Colon (tissue), 2 donors: ENCODE data around the gene KREMEN2.

Experiments used
- FAIRE-seq: peaks from 2 replicates; lab custom pipeline; 2012; peaks lifted over from hg19 to GRCh38; lab: Jason Lieb, UNC
- donor health status: control.
- donor health status: control.

The KREMEN2 gene

DNA sequence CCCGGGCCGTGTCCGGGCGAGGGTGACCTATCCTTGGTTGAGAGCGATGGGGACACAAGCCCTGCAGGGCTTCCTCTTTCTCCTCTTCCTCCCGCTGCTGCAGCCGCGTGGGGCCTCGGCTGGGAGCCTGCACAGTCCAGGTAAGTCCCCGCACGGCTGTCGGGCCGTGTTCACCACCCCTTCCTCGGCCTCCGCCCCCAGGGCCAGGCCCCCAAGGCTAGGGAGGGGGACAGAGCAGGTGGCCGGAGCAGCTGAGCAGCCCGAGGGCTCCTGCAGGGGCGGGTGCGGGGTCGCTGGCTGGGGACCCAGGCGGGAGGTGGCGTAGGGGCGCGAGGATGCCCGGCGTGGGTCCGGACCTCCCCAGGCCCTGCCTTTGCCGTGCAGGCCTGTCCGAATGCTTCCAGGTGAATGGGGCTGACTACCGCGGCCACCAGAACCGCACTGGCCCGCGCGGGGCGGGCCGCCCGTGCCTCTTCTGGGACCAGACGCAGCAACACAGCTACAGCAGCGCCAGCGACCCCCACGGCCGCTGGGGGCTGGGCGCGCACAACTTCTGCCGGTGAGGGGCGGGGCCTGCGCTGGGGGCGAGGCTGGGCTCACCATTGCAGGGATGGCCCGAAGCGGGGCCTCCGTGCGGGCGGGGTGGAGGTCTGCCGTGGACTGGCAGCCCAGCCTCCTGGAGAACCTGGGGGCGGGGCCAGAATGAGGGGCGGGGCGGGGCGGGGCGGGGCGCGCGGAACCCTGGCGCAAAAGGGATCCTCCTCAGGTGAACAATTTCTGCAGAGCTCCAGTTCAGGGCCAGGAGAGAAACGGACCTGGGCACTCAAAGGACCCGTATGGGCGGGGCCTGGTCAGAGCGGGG, 631 bp downstream of the KREMEN2 start:
- FAIRE-seq: no peak

DNA sequence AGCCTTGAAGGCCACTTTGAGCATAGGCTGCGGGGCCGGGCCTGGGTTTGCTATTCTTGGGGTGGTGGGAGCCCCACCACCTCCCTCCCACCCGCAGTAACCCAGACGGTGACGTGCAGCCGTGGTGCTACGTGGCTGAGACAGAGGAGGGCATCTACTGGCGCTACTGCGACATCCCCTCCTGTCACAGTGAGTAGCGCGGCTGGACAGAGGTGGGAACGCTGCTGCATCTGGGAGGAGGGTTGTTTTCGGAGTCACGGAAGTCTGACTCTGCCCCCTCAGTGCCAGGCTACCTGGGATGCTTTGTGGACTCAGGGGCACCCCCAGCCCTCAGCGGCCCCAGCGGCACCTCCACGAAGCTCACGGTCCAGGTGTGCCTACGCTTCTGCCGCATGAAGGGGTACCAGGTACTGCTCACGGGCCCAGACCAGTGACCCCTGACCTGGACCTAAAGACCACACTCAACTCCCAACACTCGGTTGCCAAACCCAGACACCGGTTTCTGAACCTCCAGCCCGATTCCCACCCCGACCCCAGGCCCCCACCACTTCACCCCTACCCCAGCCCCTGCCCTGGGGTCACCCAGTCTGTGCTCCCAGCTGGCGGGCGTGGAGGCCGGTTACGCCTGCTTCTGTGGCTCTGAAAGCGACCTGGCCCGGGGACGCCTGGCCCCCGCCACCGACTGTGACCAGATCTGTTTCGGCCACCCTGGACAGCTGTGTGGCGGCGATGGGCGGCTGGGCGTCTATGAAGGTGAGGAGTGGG, 2.1 kb downstream of the KREMEN2 start:
- FAIRE-seq: no peak

- FAIRE-seq: no peak
These were observed 2.7 kb downstream of the KREMEN2 start for GRCh38 chr16:2966808-2967191.

GRCh38 chr16:2967211-2967631, 3.1 kb downstream of the KREMEN2 start:
- no peak for FAIRE-seq

GRCh38 chr16:2967721-2968161, 3.7 kb downstream of the KREMEN2 start:
- no peak for FAIRE-seq

GRCh38 chr16:2968368-2968737, 4.3 kb downstream of the KREMEN2 start:
- no peak for FAIRE-seq

DNA sequence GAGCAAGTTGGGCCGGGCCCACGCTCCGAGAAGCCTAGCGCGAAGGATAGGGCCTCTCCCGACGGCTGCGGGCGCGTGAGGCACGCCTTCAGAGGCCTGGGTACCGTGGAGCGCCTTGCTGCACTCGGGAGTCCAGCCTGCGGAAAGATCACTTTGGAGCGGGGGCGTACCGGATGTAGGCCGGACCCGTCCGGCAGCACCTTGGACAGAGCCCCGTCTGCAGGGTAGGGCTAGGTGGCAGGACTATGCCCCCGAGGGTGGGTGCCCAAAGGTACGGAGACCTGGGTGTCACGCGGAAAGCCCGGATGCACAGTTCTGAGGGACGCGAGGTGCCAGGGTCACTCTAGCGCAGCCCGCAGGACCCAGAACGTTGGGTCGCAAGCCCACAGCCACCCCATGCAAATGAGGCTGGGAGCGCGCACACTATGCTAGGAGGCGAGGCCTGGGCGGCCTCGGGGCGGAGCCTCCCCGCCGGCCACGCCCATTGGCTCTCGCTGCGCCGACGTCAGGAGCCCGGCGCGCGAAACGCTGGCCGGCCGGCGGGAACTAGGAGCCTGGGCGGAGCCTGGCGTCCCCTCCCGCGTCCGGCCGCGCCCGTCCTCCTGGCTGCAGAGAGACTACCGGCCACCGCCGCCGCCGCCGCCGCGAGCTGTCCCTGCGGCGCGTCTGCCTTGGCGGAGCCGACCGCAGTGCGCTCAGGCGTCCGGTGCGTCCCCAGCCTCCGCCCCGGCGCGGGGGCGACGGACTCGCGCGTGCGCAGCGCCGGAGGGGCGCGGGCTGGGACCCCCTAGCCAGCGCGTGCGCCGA, 4.9 kb downstream of the KREMEN2 start, which contains the start of gene PAQR4:
PAQR4 (plus strand) TSS at position 611 of the 807 bp plus-strand sequence. CDS start 327 bp downstream, outside the sequence.
- FAIRE-seq: no peak

DNA sequence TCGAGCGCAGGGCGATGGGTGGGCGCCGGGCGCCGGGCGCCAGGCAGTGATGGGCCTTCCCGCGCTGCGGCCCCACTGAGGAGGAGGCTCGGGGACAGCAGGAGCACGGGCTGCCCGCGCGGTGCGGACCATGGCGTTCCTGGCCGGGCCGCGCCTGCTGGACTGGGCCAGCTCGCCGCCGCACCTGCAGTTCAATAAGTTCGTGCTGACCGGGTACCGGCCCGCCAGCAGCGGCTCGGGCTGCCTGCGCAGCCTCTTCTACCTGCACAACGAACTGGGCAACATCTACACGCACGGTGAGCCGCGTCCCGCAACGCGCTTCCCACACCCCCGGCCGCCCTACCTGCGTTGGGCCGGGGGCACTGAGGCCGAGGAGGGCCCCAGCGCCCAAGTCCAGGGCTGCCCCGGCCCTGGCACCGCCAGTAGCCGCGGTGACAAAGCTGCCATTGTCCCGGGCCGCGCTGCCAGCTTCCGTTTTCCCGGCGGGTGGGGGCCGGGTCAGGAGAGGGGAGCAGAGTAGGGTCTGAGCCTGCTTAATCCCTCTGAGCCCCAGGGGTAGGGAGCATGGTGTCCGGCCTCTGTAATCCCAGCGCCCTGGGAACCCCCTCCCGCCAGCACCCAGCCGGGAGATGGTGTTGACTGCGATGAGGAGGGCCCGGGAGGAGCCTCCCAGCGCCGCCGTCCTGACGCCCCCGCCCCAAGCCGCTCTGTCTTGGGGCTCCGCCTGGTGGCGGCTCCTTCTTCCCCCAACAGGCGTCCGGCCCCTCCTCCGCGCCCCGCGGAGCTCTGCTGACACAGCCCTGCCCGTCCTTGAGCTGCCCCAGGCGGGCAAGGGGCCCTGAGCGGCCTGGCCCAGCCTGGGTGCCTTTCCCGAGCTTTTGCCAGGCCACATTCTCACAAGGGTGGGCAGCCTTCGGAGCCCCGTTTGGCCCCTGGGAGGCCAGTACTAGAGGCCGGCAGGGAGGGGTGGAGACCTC, 5.8 kb downstream of the KREMEN2 start:
- FAIRE-seq: no peak

- no peak for FAIRE-seq
These were observed 6.5 kb downstream of the KREMEN2 start for GRCh38 chr16:2970563-2970962.

GRCh38 chr16:2971134-2971984, 7.3 kb downstream of the KREMEN2 start:
- no peak for FAIRE-seq

GRCh38 chr16:2971985-2972784, 8.1 kb downstream of the KREMEN2 start:
- no peak for FAIRE-seq

DNA sequence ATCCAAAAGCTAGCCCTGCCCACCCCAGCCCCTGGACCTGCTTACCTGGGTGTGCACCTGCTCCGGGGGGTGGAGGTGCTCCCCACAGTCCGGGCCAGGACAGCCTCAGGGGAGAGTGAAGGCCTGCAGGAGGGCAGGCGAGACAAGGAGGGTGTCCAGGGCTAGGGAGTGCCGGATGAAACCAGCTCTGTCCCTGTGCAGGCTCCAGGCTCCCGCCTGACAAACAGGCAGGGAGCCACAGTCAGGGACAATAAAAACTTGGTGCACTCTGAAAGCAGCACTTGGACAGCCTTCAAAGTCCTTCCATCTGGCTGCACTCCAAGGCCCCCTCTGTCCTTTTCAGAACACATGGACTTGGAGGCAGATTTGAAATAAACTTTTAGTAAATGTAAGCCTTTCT, 9.0 kb downstream of the KREMEN2 start:
- FAIRE-seq: no peak

DNA sequence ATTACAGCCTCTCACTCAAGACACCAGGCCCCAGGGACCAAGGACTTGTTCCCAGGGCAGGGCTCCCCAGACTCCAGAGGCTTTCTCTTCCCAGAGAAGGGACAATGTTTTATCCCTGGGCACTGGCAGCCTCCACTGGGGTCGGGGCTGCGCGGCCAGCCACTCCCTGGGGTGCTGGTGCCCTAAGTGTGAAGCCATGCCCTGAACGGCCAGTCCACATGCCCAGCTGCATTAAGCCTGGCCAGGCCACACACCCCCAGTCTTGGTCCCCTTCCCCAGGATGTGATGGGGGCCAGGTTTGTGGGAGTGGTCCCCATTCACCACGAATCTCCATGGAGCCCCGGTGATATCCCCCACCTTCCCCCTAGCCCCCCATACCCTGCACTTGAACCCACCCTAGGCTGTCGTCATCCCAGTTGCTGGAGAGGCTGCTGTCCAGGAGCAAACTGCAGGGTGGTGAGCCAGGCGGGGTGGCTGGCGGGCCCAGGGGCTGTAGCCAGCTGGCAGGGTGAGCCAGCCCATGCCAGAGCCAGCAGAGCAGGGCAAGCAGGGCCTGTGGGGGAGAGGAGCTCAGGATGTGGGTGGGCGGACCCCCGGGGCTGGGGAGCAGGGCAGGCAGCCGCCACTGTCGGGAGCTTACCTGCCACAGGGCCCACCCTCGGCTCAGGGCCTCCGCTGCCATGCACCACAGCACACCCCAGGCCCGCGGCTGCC, 9.7 kb downstream of the KREMEN2 start:
- FAIRE-seq: no peak

- FAIRE-seq: no peak
These were observed 10.4 kb downstream of the KREMEN2 start for GRCh38 chr16:2974319-2975056.

DNA sequence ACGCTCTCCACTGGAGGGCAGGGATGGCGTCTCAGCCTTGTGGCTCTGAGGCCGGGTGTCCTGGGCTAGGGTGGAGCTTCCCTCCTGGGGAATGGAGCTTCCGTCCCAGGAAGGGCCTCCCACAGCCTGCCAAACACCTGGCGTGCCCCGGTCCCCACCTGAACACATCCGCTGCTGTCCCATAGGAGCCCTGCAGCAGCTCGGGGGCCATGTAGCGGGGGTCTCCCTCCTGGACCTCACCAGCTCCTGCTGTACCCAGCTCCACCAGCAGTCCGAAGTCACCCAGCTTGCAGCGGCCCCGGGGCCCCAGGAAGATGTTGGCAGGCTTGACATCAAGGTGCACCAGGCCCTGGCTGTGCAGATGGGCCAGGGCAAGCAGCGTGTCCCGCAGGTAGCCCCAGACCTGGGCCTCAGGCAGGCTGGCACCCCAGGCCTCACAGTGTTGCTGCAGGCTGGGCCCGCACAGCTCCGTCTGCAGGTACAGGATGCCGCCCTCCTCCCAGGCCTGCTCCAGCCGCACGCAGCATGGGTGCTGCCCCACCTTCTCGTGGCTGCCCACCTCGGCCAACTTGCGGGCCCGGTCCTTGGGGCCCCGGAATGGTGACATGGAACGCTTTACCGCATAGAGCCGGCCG, 11.2 kb downstream of the KREMEN2 start:
- FAIRE-seq: no peak

- FAIRE-seq: no peak
These were observed 12.1 kb downstream of the KREMEN2 start for GRCh38 chr16:2976201-2976600.

- no peak for FAIRE-seq
These were observed 12.6 kb downstream of the KREMEN2 start for GRCh38 chr16:2976673-2977072.
